GM12878 (cell line): ENCODE measurements around the gene SEC23IP. TPM values are rescaled to one million over a fixed set of nuclear protein-coding genes. Genes with fewer than 3 reads are reported as not detected.

Experiments used
- ATAC-seq: fragments of 200-7000 bp; cut with Tn5 transposase; 3 replicates; pipeline ENCODE4 v1.9.1; 2020; ENCODE audit warnings: mild to moderate bottlenecking, moderate library complexity
- BruUV-seq: library from RNA; stranded (reverse); fragments of 400-500 nt; replicated peaks from 2 replicates; lab custom pipeline; 2021; lab: Mats Ljungman, UMichigan
- CTCF ChIA-PET: fragments of 300-600 bp; sonication (Branson Sonifier 250); formaldehyde crosslinking; extraction: SDS; loops from one replicate; lab custom pipeline; 2021; ENCODE audit warnings: inconsistent platforms; lab: Yijun Ruan, JAX
- POLR2A ChIA-PET: fragments of 350-600 bp; formaldehyde crosslinking; extraction: SDS; loops from one replicate; lab custom pipeline; 2021; ENCODE audit warnings: inconsistent platforms; lab: Charles Lee
- RAD21 ChIA-PET: fragments of 300-600 bp; sonication (Branson Sonifier 250); formaldehyde crosslinking; loops from one replicate; lab custom pipeline; 2023; ENCODE audit warnings: antibody characterized with exemption; ENCODE audit not compliant: unreplicated experiment; lab: Charles Lee
- SMC1A ChIA-PET: fragments of 300-600 bp; sonication (Branson Sonifier 250); formaldehyde crosslinking; loops from one replicate; lab custom pipeline; 2023; ENCODE audit not compliant: unreplicated experiment, uncharacterized antibody; lab: Charles Lee
- DNase-seq: peaks from one replicate; pipeline ENCODE4 v3.0.0-alpha.2; 2011; ENCODE audit warnings: low read depth, low spot score
- FAIRE-seq: peaks from 3 replicates; lab custom pipeline; 2011; peaks lifted over from hg19 to GRCh38; lab: Jason Lieb, UNC
- H2AFZ ChIP-seq: 2 replicates; pipeline ENCODE4 v1.6.0; 2011; ENCODE audit warnings: low read depth, low read length, control low read depth; ENCODE audit not compliant: control insufficient read depth
- H3K27ac ChIP-seq: 2 replicates; pipeline ENCODE4 v1.5.1; 2011; ENCODE audit warnings: control low read depth; ENCODE audit not compliant: control insufficient read depth, insufficient read depth
- H3K27me3 ChIP-seq, 2 experiments: replicated peaks in 1 of 2; 2 replicates each; pipeline versions ENCODE4 v1.6.0 to v1.6.1; 2011; ENCODE audit warnings: low read length in 1 of 2; ENCODE audit not compliant: control insufficient read depth in 2 of 2, insufficient read depth in 2 of 2
- H3K36me3 ChIP-seq, 2 experiments: 2 replicates each; pipeline ENCODE4 v1.5.1; 2011; ENCODE audit warnings: low read length in 1 of 2; ENCODE audit not compliant: control insufficient read depth in 2 of 2, insufficient read depth in 2 of 2
- H3K4me1 ChIP-seq: 2 replicates; pipeline ENCODE4 v1.6.1; 2011; ENCODE audit warnings: mild to moderate bottlenecking, low read length, moderate library complexity, mixed read lengths; ENCODE audit not compliant: control insufficient read depth, insufficient read depth
- H3K4me2 ChIP-seq: 2 replicates; pipeline ENCODE4 v1.6.0; 2011; ENCODE audit warnings: control low read depth; ENCODE audit not compliant: control insufficient read depth, insufficient read depth
- H3K4me3 ChIP-seq: fragments of 200-600 bp; sonication (generic); 2 replicates; pipeline ENCODE4 v1.5.1; 2016
- H3K79me2 ChIP-seq: 2 replicates; pipeline ENCODE4 v1.6.0; 2011; ENCODE audit warnings: low read length; ENCODE audit not compliant: control insufficient read depth, insufficient read depth
- H3K9ac ChIP-seq: 2 replicates; pipeline ENCODE4 v1.8.0; 2011; ENCODE audit warnings: low read length, control low read depth, mixed read lengths; ENCODE audit not compliant: control insufficient read depth, insufficient read depth
- H3K9me3 ChIP-seq: replicated peaks from 3 replicates; pipeline ENCODE4 v1.5.1; 2011; ENCODE audit warnings: mild to moderate bottlenecking, low read length; ENCODE audit not compliant: control insufficient read depth, insufficient read depth
- H4K20me1 ChIP-seq: 2 replicates; pipeline ENCODE4 v1.6.0; 2011; ENCODE audit not compliant: control insufficient read depth, insufficient read depth
- JUND ChIP-seq: IDR thresholded peaks from 2 replicates; pipeline ENCODE4 v1.6.1; 2012; ENCODE audit warnings: low read depth, mild to moderate bottlenecking, low read length, improper control_type of control experiment, moderate library complexity
- NBN ChIP-seq: fragments of 450-650 bp; IDR thresholded peaks from 2 replicates; pipeline ENCODE4 v1.6.1; 2016
- NFYB ChIP-seq: IDR thresholded peaks from 2 replicates; pipeline ENCODE4 v1.6.1; 2011; ENCODE audit warnings: low read depth, mild to moderate bottlenecking, low read length, improper control_type of control experiment, moderate library complexity; ENCODE audit not compliant: insufficient read depth
- RCOR1 ChIP-seq: conservative IDR thresholded peaks from 2 replicates; pipeline ENCODE4 v1.6.1; 2012; ENCODE audit warnings: low read depth, low read length, improper control_type of control experiment
- SRF ChIP-seq, 2 experiments: IDR thresholded peaks; 2 replicates each; pipeline ENCODE4 v1.6.1; 2011; ENCODE audit warnings: low read depth in 2 of 2, low read length in 2 of 2, mild to moderate bottlenecking in 1 of 2, moderate library complexity in 1 of 2
- ZBED1 ChIP-seq: IDR thresholded peaks from 2 replicates; pipeline ENCODE4 v1.6.1; 2016; ENCODE audit warnings: borderline replicate concordance
- ZBTB33 ChIP-seq: fragments of 450-650 bp; IDR thresholded peaks from 2 replicates; pipeline ENCODE4 v1.6.1; 2017; ENCODE audit warnings: mild to moderate bottlenecking
- WGBS: methylation state at CpG from one replicate; pipeline ENCODE4 v1.1.6; 2016; ENCODE audit warnings: low lambda C conversion rate; ENCODE audit not compliant: insufficient replicate concordance, insufficient coverage; ENCODE audit errors: missing lambda C conversion rate; 5-methylcytosine and 5-hydroxymethylcytosine counted together
- in situ Hi-C: fragments of 300-500 bp; cut with MboI; formaldehyde crosslinking; loops from 9 replicates; pipeline ENCODE4 v1.14.3; 2018; ENCODE audit warnings: mixed read lengths
- intact Hi-C: fragments of 100-400 bp; cut with micrococcal nuclease; formaldehyde crosslinking; loops from one replicate; pipeline ENCODE4 v1.14.2; 2022; ENCODE audit not compliant: unreplicated experiment
- polyA plus RNA-seq, 11 experiments: library from polyadenylated mRNA; depleted of rRNA in 4 of 11; unstranded in 6 of 11; stranded (reverse) in 5 of 11; fragments of >200 nt; fragmentation: Nextera tagmentation in 4 of 11; fragmentation: Illumina TruSeq in 1 of 11; extraction: Ambion mirVana in 4 of 11; extraction: Trizol in 1 of 11; gene quantifications; 1 replicate in 1 of 11; 2 replicates in 10 of 11; pipeline versions ENCODE4 v1.2.1 to v1.2.3, GENCODE V29; 2011 to 2016; ENCODE audit warnings: inconsistent platforms in 2 of 11, missing spikeins in 2 of 11, low read depth in 1 of 11
- total RNA-seq, 4 experiments: library from RNA; depleted of rRNA in 3 of 4; stranded (reverse); fragments of >200 nt in 3 of 4; fragmentation: Illumina TruSeq in 1 of 4; extraction: Trizol in 1 of 4; gene quantifications; 2 replicates each; pipeline versions ENCODE4 v1.2.1 to v1.2.3, GENCODE V29; 2013 to 2021

Gene SEC23IP
- total and polyA plus RNA-seq, 10 of the 15 experiments (the other 5 are each of a cell fraction or from before 2014, with no cell fraction given): 15.1 to 82.5 (median 36.0) TPM

GRCh38 chr10:119970963-119971362 is 78.4 kb downstream of the SEC23IP start:
- RAD21 ChIA-PET: no interaction called here
- intact Hi-C loops: no loop called here
- WGBS: 56% methylated on average over 1 of the region's 1 CpG
- H3K4me1 ChIP-seq: no peaks in the 10 kb centered on the region
- H3K4me2 ChIP-seq: no peak overlapping the region
- SMC1A ChIA-PET: no interaction called here
- H3K9me3 ChIP-seq: no peaks in the 10 kb centered on the region; the same call in 2 of the 3 replicates
- FAIRE-seq: no peak
- H3K4me3 ChIP-seq: no peak overlapping the region
- H4K20me1 ChIP-seq: no peaks in the 10 kb centered on the region
- BruUV-seq: no TSS peak
- CTCF ChIA-PET: no interaction called here
- DNase-seq: no peak
- no peak overlapping the region for H3K9ac ChIP-seq
- TF ChIP-seq ZBTB33 (no peak), JUND (no peak), NBN (no peak), RCOR1 (no peak), ZBED1 (no peak)
- no peaks in the 10 kb centered on the region for H3K27me3 ChIP-seq
- no peaks in the 10 kb centered on the region for H3K36me3 ChIP-seq
- H3K27ac ChIP-seq: no peak overlapping the region
- POLR2A ChIA-PET: no interaction called here
- no peak for ATAC-seq
- no peak overlapping the region for H2AFZ ChIP-seq
- in situ Hi-C loops: no loop called here
- H3K79me2 ChIP-seq: no peaks in the 10 kb centered on the region

GRCh38 chr10:119973281-119973680 is 80.8 kb downstream of the SEC23IP start:
- Histone ChIP-seq H3K27ac (no peak overlapping the region), H3K4me3 (no peak overlapping the region), H3K9me3 (no peaks in the 10 kb centered on the region), H2AFZ (no peak overlapping the region), H3K79me2 (no peaks in the 10 kb centered on the region), H3K36me3 (no peaks in the 10 kb centered on the region), H3K4me1 (no peaks in the 10 kb centered on the region), H3K4me2 (no peak overlapping the region), H3K9ac (no peak overlapping the region), H3K27me3 (no peaks in the 10 kb centered on the region), H4K20me1 (no peaks in the 10 kb centered on the region)
- 57% methylated on average over 5 of the region's 5 CpGs for WGBS
- no TSS peak for BruUV-seq
- intact Hi-C loops (no loop called here), in situ Hi-C loops (no loop called here)
- FAIRE-seq: no peak
- POLR2A ChIA-PET: no interaction called here
- SMC1A ChIA-PET: interaction anchor here (1.0 kb wide), 1 partner anchor 22 kb away, joined by 3 read pairs; no protein-coding TSS in a partner anchor
- peak; percentile 2 for DNase-seq
- TF ChIP-seq NFYB: 0 out of 2 replicates have a peak, but pooled peaks have one; percentile 10
- TF ChIP-seq SRF (IDR thresholded peaks at IDR 0.05; ENCODE audit: low read depth in 2 of 2, low read length in 2 of 2): no peak
- RAD21 ChIA-PET: interaction anchor here (0.7 kb wide), 1 partner anchor 202 kb away, joined by 3 read pairs; no protein-coding TSS in a partner anchor
- CTCF ChIA-PET: interaction anchor here (1.7 kb wide), 1 partner anchor 76 kb away, joined by 3 read pairs; no protein-coding TSS in a partner anchor
- peak; percentile 49 for ATAC-seq
